ENCODE measurements around the gene PNPLA2.

- TF ChIP-seq CTBP1 (IDR thresholded peaks at IDR 0.05; ENCODE audit: borderline replicate concordance) (no peak), ARNT (IDR thresholded peaks at IDR 0.05) (no peak), BHLHE40 (IDR thresholded peaks at IDR 0.05; ENCODE audit: borderline replicate concordance) (no peak), LEF1 (IDR thresholded peaks at IDR 0.05; ENCODE audit: borderline replicate concordance) (no peak), SUZ12 (IDR thresholded peaks at IDR 0.05) (no peak), PKNOX1 (IDR thresholded peaks at IDR 0.05) (no peak)
Measured at GRCh38 chr11:787084-787675, 31.5 kb upstream of the PNPLA2 start.
